ENCODE measurements around the gene ASB18.
"Not testable (repeated sequence)": the region's sequence is repeated elsewhere in the genome, so short reads cannot be mapped to it uniquely, and the experiment has no call there.

ASB18 gene

GRCh38 chr2:236264256-236264655, at the start of gene ASB18:
Gene ASB18 (minus strand): TSS chr2:236264406. CDS start chr2:236264345, 61 bp downstream.
- in situ Hi-C loops (cut with HindIII; ENCODE audit: low sequenced_read_pairs), result no loop called here

- in situ Hi-C loops (cut with HindIII; ENCODE audit: low sequenced_read_pairs), result loop anchor here (5.0 kb wide), 1 partner anchor 44 kb away; no protein-coding TSS in a partner anchor
Observed at GRCh38 chr2:236311286-236311685, 47.1 kb upstream of the ASB18 start.

DNA sequence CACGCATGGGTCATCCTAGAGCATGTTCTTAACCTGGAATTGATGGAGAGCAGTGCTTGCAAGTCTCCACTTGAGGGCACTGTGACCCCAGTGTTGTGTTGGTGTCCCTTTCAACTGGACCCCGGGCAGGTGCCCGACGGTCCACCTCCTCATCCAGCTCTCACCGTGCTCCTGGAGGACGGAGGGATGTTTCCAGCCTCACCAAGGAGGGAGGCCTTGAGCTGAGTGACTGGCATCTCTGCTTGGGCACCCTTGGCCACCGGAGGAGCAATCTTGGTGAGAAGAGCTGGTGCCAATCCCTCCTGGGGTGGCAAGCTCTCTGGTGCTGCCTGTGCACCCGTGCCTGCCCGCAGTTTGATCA, 45.4 kb upstream of the ASB18 start:
- in situ Hi-C loops (cut with HindIII; ENCODE audit: low sequenced_read_pairs), result loop anchor here (5.0 kb wide), 1 partner anchor 42 kb away; no protein-coding TSS in a partner anchor

DNA sequence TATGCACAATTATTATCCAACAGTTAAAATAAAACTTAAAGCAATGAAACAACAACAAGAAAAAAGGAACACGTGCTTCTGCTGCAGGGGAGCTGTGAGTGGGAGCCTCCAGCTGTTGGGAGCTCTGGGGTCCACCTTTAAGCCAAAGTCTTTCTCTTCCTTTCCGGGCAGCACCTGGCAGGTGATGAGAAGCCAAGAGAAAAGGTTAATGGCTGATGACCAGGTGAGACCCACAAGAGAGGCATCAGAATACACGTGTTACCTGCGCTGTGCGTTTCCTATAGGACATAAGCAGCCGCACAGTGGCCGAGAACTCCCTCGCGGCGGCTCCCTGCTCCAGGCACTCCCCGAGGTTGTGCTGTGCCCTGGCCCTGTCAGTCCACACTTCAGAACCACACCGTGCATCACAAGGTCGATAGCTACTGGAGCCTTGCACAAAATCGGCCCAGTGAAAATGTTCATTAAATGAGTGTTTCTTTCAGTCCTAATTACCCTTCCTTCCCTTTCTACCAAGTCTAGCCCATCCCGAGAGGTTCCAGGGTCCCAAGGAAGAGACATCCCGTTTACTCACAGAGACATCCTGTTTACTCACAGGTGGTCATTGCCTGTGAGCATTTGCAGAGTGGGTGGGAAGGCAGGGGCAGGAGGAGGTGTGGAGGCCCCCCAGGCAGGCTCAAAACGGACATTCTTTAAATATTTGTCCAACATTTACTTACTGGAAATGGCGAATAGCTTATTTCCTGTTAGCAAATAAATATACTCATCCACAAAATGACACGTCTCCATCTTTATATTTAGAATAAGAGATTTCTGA, 44.9 kb upstream of the ASB18 start:
- in situ Hi-C loops (cut with HindIII; ENCODE audit: low sequenced_read_pairs), result no loop called here

DNA sequence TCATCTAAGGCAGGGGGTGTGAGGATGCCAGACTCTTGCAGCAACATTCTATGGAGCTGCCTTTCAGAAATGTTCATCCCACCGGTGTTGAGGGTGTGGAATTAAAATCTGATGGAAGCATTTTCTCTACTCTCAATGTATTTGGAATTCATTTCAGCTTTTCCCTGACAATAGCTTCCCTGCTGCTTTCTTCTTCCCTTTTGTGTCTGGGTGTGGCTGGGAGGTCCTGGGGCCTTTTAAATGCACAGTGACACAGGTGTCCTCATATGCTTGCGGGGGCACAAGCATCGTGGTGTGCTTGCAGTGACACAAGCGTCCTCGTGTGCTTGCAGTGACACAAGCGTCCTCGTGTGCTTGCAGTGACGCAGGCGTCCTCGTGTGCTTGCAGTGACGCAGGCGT, 43.4 kb upstream of the ASB18 start:
- in situ Hi-C loops (cut with HindIII; ENCODE audit: low sequenced_read_pairs), result no loop called here

DNA sequence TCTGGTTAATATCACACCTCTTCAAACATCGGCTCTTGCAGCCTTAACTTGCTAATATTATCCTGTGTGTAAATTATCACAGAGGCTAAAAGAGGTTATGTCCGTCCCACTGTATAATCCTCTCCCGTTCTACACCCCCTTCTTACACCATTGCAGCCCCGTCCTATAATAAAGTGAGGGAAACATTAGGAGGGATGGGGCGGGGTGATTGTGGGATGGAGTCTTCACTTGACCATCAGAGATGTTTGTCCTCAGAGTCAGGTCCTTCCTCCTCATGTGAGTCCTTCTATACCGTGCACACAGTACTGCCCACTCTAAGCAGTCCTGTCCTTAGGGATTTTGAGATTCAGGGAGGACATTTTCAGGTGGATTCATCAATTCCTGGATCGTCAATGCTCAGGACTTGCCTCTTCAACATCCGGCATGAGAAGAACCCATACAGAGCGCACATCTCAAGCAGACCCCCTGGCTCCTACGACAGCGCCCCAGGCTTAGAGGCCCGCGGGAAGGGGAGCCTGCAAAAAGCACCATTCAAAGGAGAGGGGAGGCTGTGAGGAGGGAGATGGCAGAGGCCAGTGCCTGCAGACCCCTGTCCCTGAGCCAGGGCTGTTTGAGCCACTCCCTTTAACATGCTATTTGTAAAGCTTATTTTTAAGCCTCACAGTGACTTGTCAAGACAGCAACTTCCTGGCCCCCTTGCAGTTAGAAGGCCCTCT, 42.8 kb upstream of the ASB18 start:
- in situ Hi-C loops (cut with HindIII; ENCODE audit: low sequenced_read_pairs), result no loop called here

DNA sequence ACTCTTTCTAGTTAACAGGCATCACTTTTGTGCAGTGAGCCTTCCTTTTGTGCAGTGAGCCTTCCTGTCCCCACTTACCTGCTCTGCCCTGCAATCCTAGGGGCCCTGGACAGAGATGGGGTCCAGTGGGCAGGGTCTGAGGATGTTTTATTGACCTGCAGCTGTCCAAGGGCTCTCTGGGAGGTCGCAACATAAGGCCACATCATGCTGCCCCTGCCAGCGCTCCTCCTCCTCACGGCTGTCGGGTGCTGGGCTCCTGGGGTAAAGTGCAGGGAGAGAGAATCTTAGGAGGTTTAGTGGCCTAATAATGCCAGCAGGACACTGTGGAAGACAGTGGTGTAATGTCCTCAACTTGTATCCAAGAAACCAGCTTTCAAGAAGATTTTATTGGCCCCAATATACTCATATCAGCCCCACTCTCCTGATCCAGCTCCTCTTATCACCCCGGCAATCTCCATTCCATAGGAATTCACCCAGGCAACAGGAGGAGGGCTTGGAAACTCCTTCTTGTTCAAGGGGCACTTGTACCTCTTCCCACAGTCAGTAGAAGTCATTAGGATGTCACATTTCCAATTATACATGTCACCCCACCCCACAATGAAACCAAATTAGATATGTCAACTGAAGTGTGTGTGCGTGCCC, 41.9 kb upstream of the ASB18 start:
- in situ Hi-C loops (cut with HindIII; ENCODE audit: low sequenced_read_pairs), result no loop called here

DNA sequence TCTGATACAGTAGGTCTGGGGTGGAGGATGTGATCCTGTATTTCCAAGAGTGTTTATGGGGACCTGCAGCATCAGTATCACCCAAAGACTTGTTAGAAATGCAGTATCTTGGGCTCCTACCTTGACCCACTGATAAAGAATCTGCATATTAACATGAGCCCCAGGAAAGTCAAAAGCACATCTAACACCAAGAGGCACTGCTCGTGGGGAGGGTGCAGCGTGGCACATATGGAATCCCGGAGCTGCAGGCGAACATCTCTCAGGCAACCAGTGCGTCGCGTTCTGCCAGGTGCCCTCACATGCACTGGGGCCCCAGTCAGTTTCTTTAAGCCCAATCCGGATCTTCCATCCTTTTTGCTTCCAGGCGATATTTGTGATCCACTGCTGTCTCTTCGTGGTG, 41.3 kb upstream of the ASB18 start:
- in situ Hi-C loops (cut with HindIII; ENCODE audit: low sequenced_read_pairs), result no loop called here

DNA sequence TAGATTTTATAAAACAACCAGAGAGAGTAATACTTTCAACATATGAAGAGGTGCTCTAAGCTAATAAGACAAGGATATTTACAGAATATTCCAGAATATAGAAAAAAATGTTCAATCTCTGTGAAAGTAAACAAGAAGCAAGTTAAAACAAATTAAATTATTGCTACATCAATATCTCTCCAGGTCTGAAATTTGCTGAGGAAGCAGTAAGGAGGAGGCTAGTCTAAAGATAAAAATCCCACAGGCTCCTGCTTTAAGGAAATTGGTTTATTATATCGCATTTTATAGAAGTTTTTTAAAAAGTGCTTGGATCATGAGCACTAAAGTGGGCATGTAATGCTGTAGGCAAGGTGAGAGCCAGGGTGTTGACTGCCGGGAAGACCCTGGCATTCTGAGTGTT, 39.7 kb upstream of the ASB18 start:
- in situ Hi-C loops (cut with HindIII; ENCODE audit: low sequenced_read_pairs), result no loop called here

DNA sequence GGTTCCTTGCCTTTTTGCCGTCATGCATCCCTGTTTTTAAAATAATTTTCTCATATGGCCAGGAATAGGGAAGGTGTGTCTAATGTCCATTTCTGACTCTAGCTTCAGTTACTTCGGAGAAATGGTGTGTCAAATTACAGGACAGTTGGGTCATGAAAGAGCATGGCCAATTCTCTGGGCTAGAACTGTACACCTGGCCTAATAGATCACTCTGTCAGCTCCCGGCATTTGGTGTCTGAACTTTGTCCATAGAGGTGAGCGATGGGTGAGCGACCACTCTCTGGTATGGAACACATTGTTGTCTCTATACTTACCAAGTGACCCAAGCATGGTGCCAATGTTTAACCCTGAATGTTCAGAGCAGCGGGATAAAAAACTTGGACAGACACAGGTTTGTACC, 38.3 kb upstream of the ASB18 start:
- in situ Hi-C loops (cut with HindIII; ENCODE audit: low sequenced_read_pairs), result no loop called here

DNA sequence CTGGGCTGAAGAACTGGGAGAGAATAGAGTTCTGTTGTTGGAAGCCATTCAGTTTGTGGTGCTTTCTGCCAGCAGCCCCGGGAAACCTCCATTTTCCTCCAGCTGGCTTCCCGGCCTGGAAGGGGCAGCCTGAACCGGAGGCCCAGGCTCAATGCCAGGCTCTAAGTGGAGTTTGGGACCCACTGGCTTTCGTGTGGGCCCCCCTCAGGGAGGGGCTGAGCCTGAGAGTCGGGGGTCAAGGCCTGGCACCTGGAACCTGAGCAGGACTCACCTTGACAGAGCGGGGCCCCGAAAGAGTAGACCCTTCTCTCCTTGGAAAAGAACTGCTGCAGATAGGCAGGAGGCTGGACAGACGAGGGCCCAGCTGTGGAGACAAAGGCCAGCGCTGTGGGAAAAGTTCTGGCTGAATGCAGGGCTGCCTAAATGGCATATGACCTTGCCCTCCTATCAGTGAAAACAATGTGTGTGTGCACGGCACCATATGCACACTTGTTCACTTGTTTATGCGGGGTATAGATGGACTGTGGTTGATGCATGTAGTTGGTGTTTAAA, 34.8 kb upstream of the ASB18 start:
- in situ Hi-C loops (cut with HindIII; ENCODE audit: low sequenced_read_pairs), result no loop called here

- in situ Hi-C loops (cut with HindIII; ENCODE audit: low sequenced_read_pairs), result no loop called here
Observed at GRCh38 chr2:236295481-236295880, 31.3 kb upstream of the ASB18 start.

DNA sequence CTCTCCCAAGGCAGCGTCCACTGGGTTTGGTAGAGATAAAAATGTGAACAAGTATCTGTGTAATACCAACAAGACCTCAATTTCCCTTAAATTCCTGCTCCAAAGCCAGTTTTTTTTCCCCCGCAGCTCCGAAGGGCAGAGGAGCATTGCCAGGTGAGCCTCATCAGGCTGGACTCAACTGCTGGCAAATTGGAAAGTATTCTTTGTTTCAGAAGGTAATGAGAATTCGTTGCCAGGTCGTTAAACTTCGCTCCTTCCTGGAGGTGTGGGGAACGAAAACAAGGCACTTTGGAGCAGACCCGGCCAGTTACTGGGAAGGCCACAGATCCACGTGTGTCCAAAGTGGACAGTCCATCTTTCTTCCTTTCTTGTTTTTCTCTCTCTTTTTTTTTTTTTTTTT, 30.4 kb upstream of the ASB18 start:
- in situ Hi-C loops (cut with HindIII; ENCODE audit: low sequenced_read_pairs), result no loop called here

DNA sequence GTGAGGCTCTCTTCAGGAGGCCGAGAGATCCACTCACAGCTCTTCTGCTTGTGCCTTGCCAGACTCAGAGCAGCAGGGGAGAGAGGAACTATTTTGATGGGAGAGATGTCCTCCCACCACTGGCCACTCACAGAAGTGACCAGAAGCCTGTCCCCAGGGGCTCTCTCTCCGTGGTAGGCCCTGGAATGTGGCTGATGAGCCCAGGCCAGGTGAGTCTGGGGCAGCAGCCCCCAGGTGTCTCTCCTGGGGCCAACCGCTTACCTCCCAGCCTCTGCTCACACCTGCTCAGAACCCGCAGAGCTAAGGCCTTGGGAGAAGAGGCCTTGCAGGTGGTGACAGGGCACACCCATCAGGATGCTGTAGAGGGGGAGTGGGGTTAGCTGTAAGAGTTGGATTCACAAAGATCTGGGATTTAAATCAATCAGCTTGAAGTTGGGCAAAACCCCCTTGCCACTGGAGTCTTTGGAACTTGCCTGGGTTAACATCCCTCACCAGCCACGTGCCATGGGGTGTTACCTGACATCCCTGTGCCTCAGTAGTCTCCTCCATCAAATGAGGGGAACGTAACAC, 29.1 kb upstream of the ASB18 start:
- in situ Hi-C loops (cut with HindIII; ENCODE audit: low sequenced_read_pairs), result no loop called here

- in situ Hi-C loops (cut with HindIII; ENCODE audit: low sequenced_read_pairs), result no loop called here
Observed at GRCh38 chr2:236291911-236292310, 27.7 kb upstream of the ASB18 start.

DNA sequence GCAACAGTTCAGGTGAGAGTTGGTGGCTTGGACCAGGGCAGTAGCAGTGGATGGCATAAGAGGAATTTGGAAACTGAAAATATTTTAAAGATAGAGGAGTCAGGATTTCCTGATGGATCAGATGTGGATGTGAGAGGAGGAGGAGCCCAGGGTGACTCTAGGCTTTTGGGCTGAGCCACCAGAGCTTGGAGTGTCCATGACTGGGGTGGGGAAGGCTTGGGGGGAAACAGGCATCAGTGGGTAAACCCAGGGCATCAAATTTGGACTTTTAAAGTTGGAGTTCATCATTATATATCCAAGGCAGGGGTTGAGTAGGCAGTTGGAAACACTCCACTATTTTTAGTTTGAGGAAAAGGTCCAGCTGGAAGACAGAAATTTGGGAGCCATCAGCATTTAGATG, 27.3 kb upstream of the ASB18 start:
- in situ Hi-C loops (cut with HindIII; ENCODE audit: low sequenced_read_pairs), result no loop called here

- in situ Hi-C loops (cut with HindIII; ENCODE audit: low sequenced_read_pairs), result no loop called here
Observed at GRCh38 chr2:236290742-236291425, 26.7 kb upstream of the ASB18 start.

GRCh38 chr2:236289766-236290462, 25.7 kb upstream of the ASB18 start:
- in situ Hi-C loops (cut with HindIII; ENCODE audit: low sequenced_read_pairs), result no loop called here

GRCh38 chr2:236288373-236288772, 24.2 kb upstream of the ASB18 start:
- in situ Hi-C loops (cut with HindIII; ENCODE audit: low sequenced_read_pairs), result not testable (repeated sequence)

GRCh38 chr2:236287656-236288055, 23.4 kb upstream of the ASB18 start:
- in situ Hi-C loops (cut with HindIII; ENCODE audit: low sequenced_read_pairs), result no loop called here

Data from endothelial cell of hepatic sinusoid (primary cell).